ENCODE measurements around the gene SLC44A3.

Gene SLC44A3

GRCh38 chr1:94874423-94874822 lies 54.3 kb downstream of the SLC44A3 start:
- no peak for DNase-seq

GRCh38 chr1:94875794-94876193 lies 55.6 kb downstream of the SLC44A3 start:
- no peak for DNase-seq

- no peak for DNase-seq
These were observed 56.2 kb downstream of the SLC44A3 start for GRCh38 chr1:94876362-94876761.

GRCh38 chr1:94878329-94878728 lies 58.2 kb downstream of the SLC44A3 start:
- DNase-seq: no peak

- DNase-seq: peak; percentile 59
These were observed 63.5 kb downstream of the SLC44A3 start for GRCh38 chr1:94883691-94884090.

- DNase-seq: peak; percentile 34
These were observed 63.9 kb downstream of the SLC44A3 start for GRCh38 chr1:94884106-94884505.

- no peak for DNase-seq
These were observed 64.3 kb downstream of the SLC44A3 start for GRCh38 chr1:94884507-94884906.

- DNase-seq: no peak
These were observed 66.2 kb downstream of the SLC44A3 start for GRCh38 chr1:94886361-94886760.

- DNase-seq: no peak
These were observed 66.9 kb downstream of the SLC44A3 start for GRCh38 chr1:94887106-94887505.

GRCh38 chr1:94887603-94888171 lies 67.5 kb downstream of the SLC44A3 start:
- DNase-seq: no peak

- no peak for DNase-seq
These were observed 68.0 kb downstream of the SLC44A3 start for GRCh38 chr1:94888201-94888600.

GRCh38 chr1:94892604-94893254 lies 72.6 kb downstream of the SLC44A3 start:
- DNase-seq: no peak

- no peak for DNase-seq
These were observed 74.5 kb downstream of the SLC44A3 start for GRCh38 chr1:94894630-94895029.

- no peak for DNase-seq
These were observed 75.4 kb downstream of the SLC44A3 start for GRCh38 chr1:94895518-94895917.

- no peak for DNase-seq
These were observed 78.6 kb downstream of the SLC44A3 start for GRCh38 chr1:94898491-94899385.

- no peak for DNase-seq
These were observed 79.6 kb downstream of the SLC44A3 start for GRCh38 chr1:94899756-94900155.

- DNase-seq: no peak
These were observed 81.7 kb downstream of the SLC44A3 start for GRCh38 chr1:94901841-94902240.

GRCh38 chr1:94903280-94904009 lies 83.3 kb downstream of the SLC44A3 start:
- DNase-seq: no peak

GRCh38 chr1:94905207-94905606 lies 85.0 kb downstream of the SLC44A3 start:
- DNase-seq: no peak

- DNase-seq: no peak
These were observed 86.2 kb downstream of the SLC44A3 start for GRCh38 chr1:94906382-94906781.

GRCh38 chr1:94907136-94907535 lies 87.0 kb downstream of the SLC44A3 start:
- no peak for DNase-seq

- no peak for DNase-seq
These were observed 88.0 kb downstream of the SLC44A3 start for GRCh38 chr1:94908190-94908589.

- DNase-seq: no peak
These were observed 88.8 kb downstream of the SLC44A3 start for GRCh38 chr1:94908965-94909364.
